Coronary artery (tissue), 2 donors: ENCODE measurements around the gene MXI1.

ENCODE experiments used
- DNase-seq: peaks from one replicate; pipeline ENCODE4 v3.0.0-alpha.2; 2017; ENCODE audit warnings: low spot score
- H3K27ac ChIP-seq, 2 donors: fragments of 200-600 bp; sonication (generic); one replicate each; pipeline ENCODE4 v1.5.1; 2016 to 2019
- H3K4me3 ChIP-seq: fragments of 200-600 bp; sonication (generic); 2 replicates; pipeline ENCODE4 v1.5.1; 2016; ENCODE audit warnings: mild to moderate bottlenecking, moderate library complexity
- CTCF ChIP-seq: fragments of 200-600 bp; sonication (generic); IDR thresholded peaks from one replicate; pipeline ENCODE4 v1.5.1; 2019; ENCODE audit warnings: antibody characterized with exemption

MXI1 gene

GRCh38 chr10:110254467-110254866, 47.1 kb downstream of the MXI1 start:
- Histone ChIP-seq H3K27ac (no peak overlapping the region), H3K4me3 (no peak overlapping the region)
- TF ChIP-seq CTCF, result no peak
- no peak for DNase-seq

GRCh38 chr10:110258542-110258941, 51.1 kb downstream of the MXI1 start:
- no peak overlapping the region for H3K27ac ChIP-seq

DNA sequence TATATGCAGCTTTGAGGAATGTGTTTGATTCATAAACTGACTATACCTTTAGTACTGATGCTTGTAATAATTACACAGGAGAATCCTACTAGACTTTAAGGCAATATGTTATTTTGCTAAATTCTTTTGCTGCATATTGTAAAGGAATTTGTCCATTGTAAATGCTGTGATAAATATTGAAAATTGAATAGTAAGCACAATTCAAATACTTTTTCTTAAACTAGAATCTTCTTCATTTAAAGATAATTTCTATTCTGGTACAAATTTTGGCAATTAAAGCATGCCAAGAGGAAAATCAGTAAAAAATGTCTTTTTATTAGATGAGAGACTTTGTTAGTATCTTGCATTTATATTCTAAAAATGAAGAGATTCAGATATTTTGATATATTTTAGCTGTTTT, 51.9 kb downstream of the MXI1 start:
- DNase-seq, result no peak
- H3K4me3 ChIP-seq, result no peak overlapping the region
- no peak overlapping the region for H3K27ac ChIP-seq
- no peak for TF ChIP-seq CTCF

More at GRCh38 chr10:110258542-110258941, 51.1 kb downstream of the MXI1 start:
- H3K4me3 ChIP-seq, result no peak overlapping the region
- DNase-seq, result no peak
- no peak for TF ChIP-seq CTCF

- no peak for TF ChIP-seq CTCF
- Histone ChIP-seq H3K4me3 (no peak overlapping the region), H3K27ac (peak overlapping the region; percentile 83 to 84)
- no peak for DNase-seq
These were observed 53.5 kb downstream of the MXI1 start for GRCh38 chr10:110260746-110261477.

DNA sequence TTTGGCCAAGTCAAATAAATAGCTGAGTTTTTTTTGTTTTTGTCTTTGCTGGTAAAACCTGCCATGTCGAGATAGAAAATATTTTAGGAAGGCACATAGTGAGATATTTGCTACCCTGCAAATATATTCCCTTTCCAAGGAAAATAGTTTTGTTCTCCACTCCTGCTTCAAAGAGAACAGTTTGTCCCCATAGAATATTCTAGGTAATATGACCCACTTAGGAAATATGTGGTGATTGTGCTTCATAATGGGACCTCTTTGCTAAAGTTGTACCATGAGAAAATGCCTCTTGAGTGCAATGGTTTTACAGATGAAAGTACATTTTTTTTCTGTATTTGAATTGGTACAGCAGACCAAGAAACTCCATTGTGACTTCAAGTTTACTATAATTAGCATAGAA, 55.8 kb downstream of the MXI1 start:
- H3K27ac ChIP-seq, result peak overlapping the region; percentile 83 to 84
- DNase-seq, result no peak
- no peak for TF ChIP-seq CTCF
- no peak overlapping the region for H3K4me3 ChIP-seq

DNA sequence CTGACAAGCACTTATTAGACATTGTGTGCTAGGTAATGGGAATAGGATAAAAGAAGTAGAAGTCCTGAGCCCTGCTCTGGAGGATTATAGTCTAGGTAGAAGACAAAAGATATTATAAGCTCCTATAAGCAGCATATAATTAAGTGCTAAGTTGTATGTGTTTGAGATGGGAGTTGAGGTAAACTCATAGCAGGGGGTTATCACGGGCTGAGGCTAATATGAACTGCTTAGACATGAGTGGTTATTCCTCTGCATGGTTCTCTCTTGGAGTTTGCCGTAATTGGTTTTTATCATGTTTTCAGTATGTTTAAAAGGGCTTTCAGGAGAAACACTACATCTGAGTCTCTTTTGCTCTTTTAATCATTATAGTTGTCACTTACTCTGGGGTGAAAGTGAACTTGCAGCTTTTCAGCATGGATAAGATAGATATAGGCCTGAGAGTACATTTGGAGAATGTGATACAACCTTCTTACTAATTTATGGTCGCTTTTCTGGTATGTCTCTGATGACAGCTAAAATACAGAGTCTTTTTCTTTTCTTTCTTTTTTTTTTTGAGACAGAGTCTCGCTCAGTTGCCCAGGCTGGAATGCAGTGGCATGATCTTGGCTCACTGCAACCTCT, 58.3 kb downstream of the MXI1 start:
- TF ChIP-seq CTCF, result no peak
- Histone ChIP-seq H3K4me3 (no peak overlapping the region), H3K27ac (peak overlapping the region; percentile 43 to 83)
- DNase-seq, result no peak

- no peak for TF ChIP-seq CTCF
- Histone ChIP-seq H3K27ac (peak overlapping the region; percentile 33 to 87), H3K4me3 (no peak overlapping the region)
- DNase-seq, result no peak
These were observed 59.9 kb downstream of the MXI1 start for GRCh38 chr10:110267276-110267675.
